Right lobe of liver (tissue), 4 donors: ENCODE measurements around the gene TUB.

Experiments used
- POLR2A ChIP-seq: fragments of 450-650 bp; IDR thresholded peaks from one replicate; pipeline ENCODE4 v1.6.1; 2017; ENCODE audit warnings: antibody characterized with exemption, mild to moderate bottlenecking
- TF ChIP-seq, protein P1 (sequence below), 4 donors: fragments of 200-600 bp in 3 of 4; fragments of 450-650 bp in 1 of 4; IDR thresholded peaks; one replicate each; pipeline versions ENCODE4 v1.5.1 to v1.8.0; 2016 to 2022; ENCODE audit warnings: antibody characterized with exemption in 4 of 4, mild to moderate bottlenecking in 2 of 4
- donor health status: DM: no; HTN: no; CAD: no.
- donor health status: DM: no; HTN: no; CAD: no.
- donor health status: DM: no; HTN: yes; CAD: no.

DNA sequence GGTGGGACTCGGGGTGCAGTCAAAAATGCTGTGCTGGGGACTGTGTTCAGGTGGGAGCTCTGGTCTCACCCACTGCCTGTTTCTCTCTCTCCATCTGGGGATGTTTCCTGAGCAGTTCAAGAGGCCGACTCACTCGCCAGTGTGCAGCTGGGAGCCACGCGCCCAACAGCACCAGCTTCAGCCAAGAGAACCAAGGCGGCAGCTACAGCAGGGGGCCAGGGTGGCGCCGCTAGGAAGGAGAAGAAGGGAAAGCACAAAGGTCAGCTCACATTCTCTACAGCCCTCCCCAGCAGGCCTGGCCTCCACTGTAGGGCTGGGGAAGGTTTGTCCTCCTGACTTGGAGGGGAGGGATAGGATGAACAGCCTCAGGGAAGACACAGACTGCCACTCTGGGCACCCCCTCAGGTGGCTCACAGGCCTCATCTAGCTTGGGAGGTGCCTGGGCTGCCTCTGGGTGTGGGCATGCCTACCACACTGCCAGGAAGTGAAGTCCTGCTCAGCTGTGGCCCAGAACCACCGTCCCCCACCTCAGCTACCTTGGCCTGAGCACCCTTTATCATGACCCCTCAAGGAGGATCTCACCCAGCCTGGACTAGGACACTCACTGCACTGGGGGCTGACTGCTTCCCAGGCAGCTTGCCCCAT, 13.0 kb downstream of the TUB start:
- TF ChIP-seq, protein P1, sequence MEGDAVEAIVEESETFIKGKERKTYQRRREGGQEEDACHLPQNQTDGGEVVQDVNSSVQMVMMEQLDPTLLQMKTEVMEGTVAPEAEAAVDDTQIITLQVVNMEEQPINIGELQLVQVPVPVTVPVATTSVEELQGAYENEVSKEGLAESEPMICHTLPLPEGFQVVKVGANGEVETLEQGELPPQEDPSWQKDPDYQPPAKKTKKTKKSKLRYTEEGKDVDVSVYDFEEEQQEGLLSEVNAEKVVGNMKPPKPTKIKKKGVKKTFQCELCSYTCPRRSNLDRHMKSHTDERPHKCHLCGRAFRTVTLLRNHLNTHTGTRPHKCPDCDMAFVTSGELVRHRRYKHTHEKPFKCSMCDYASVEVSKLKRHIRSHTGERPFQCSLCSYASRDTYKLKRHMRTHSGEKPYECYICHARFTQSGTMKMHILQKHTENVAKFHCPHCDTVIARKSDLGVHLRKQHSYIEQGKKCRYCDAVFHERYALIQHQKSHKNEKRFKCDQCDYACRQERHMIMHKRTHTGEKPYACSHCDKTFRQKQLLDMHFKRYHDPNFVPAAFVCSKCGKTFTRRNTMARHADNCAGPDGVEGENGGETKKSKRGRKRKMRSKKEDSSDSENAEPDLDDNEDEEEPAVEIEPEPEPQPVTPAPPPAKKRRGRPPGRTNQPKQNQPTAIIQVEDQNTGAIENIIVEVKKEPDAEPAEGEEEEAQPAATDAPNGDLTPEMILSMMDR (IDR thresholded peaks at IDR 0.05) = no peak
- TF ChIP-seq POLR2A = no peak
